Islet of Langerhans (tissue), 1 donor: Measurements from ENCODE around the gene TAF1D.
A peak's percentile ranks its signal among the peaks of the same experiment; 100 is the strongest.
"Not testable (repeated sequence)": the region's sequence is repeated elsewhere in the genome, so short reads cannot be mapped to it uniquely, and the experiment has no call there.

Experiments
- FAIRE-seq: peaks from one replicate; lab custom pipeline; 2011; peaks lifted over from hg19 to GRCh38; lab: Jason Lieb, UNC

TAF1D gene

GRCh38 chr11:93747122-93747521 lies 5.8 kb upstream of the TAF1D start:
- FAIRE-seq = peak; percentile 45

- FAIRE-seq = no peak
These were observed 4.8 kb upstream of the TAF1D start for GRCh38 chr11:93746101-93746500.

- FAIRE-seq = not testable (repeated sequence)
These were observed 3.9 kb upstream of the TAF1D start for GRCh38 chr11:93745005-93745755.

GRCh38 chr11:93744669-93745004 lies 3.3 kb upstream of the TAF1D start:
- FAIRE-seq = no peak

- FAIRE-seq = no peak
These were observed 2.0 kb upstream of the TAF1D start for GRCh38 chr11:93743291-93743690.

GRCh38 chr11:93741882-93742226 lies 559 bp upstream of the TAF1D start:
- no peak for FAIRE-seq

GRCh38 chr11:93740730-93741093 lies 583 bp downstream of the TAF1D start:
- no peak for FAIRE-seq

GRCh38 chr11:93740031-93740729 lies 1.1 kb downstream of the TAF1D start:
- FAIRE-seq = peak; percentile 24

- no peak for FAIRE-seq
These were observed 2.6 kb downstream of the TAF1D start for GRCh38 chr11:93738647-93739081.

- no peak for FAIRE-seq
These were observed 3.2 kb downstream of the TAF1D start for GRCh38 chr11:93737904-93738612.

GRCh38 chr11:93736129-93736528 lies 5.2 kb downstream of the TAF1D start:
- no peak for FAIRE-seq

- no peak for FAIRE-seq
These were observed 5.7 kb downstream of the TAF1D start for GRCh38 chr11:93735627-93736026.

- no peak for FAIRE-seq
These were observed 6.7 kb downstream of the TAF1D start for GRCh38 chr11:93734427-93735222.

- no peak for FAIRE-seq
These were observed 7.8 kb downstream of the TAF1D start for GRCh38 chr11:93733474-93733873.

GRCh38 chr11:93732237-93732892 lies 8.9 kb downstream of the TAF1D start:
- no peak for FAIRE-seq

GRCh38 chr11:93730108-93731107 lies 10.9 kb downstream of the TAF1D start:
- FAIRE-seq = no peak

GRCh38 chr11:93729129-93729616 lies 12.1 kb downstream of the TAF1D start:
- no peak for FAIRE-seq

- FAIRE-seq = no peak
These were observed 12.5 kb downstream of the TAF1D start for GRCh38 chr11:93728792-93729128.

- FAIRE-seq = no peak
These were observed 13.1 kb downstream of the TAF1D start for GRCh38 chr11:93727985-93728791.

GRCh38 chr11:93724089-93724488 lies 17.2 kb downstream of the TAF1D start:
- FAIRE-seq = no peak
